Glomerular visceral epithelial cell (primary cell): ENCODE measurements around the gene TMEM273.

Experiments
- DNase-seq: peaks from one replicate; pipeline ENCODE4 v3.0.0-alpha.2; 2016; ENCODE audit errors: extremely low spot score

The TMEM273 gene

DNA sequence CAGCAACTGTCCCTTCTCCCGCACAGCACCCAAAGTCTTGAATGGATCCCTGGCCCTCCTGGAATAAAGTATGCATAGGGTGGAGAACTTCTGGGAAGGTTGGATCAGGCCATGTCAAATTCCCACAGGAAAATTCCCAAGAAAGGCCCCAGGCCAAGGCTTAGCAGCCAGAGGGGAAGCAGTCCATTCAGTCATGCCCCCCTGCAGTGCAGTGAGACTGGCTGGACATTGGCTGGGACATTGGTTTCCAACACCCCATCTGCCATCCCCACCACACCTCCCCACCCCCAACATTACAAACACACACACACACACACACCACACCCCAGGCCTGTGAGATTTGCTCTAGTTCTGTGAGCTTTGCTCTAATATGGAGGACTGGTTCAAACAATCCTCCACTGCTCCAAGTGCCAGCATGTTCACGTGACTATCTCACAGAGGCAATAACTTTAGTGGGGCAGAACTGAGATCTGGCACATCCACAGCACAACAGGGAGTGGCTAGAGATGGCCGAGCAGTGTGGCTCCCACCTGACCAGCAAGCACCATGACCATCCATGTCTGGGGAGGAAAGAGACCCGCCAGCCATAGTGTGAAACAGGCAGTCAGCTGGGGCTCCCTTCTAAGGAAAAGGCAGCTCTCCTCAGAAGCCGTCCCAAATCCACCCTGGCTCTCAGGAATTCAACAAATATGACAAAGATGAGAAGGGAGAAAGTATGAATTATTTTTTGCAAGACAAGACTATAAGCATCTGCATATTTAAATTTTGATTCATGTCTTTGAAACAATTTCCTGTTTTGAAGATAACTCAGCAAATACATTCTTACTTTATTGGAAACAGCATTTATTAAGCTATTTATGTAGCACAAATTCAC lies 47.6 kb downstream of the TMEM273 start:
- DNase-seq = peak; percentile 43

DNA sequence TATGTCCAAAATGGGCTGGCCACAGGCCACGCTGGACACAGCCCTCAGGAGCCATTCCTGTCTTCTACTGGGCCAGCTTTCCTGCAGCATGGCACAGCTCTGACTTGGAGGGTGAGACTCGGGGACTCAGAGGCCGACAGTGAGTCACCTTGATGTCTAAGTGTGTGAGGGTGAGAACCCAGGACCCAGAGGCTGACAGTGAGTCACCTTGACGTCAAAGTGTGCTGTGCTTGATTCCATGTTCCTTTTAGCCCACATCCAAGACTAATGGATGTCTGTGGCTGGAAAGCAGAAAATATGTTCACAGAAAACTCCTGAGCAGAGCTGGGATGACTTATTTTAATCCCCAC lies 48.4 kb downstream of the TMEM273 start:
- DNase-seq = peak; percentile 95

DNA sequence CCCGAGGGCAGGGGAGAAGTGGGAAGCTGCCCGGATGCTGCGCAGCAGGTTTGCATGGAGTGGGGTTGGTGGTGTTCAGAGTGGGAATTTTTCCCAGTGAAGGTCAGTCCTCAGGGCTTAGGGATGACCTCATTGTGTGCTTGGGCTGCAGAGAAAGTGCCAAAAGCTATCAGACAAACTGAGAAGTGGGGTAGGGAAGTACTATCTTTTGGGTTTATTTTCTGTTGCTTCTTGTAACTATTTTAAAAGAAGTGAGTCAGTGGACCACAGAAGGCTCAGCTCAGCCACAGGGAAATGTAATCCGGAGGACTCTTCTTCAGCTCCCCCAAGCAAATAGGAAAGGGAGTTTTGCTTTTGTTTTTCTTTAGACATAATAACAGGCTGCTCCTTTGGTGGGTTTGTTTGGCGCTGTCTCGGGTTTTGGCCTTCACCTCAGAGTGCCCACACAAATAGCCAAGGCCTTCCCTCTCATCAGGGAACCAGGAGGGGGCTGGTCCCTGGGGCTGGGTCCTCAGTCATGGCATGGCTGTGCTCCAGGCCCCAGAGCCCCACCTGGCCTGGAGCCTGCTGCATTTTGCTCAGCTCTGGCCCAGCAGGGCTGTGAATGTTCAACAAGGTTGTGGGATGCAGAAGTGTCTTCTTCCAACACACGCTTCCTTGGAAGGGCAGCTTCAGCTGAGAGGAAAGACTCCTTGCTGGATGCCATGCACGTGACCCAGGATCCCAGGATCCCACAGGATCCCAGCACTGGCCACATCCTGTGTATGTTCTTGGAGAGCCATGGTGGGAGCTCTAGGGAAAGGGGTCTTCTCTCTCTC lies 49.0 kb downstream of the TMEM273 start:
- DNase-seq = peak; percentile 79

DNA sequence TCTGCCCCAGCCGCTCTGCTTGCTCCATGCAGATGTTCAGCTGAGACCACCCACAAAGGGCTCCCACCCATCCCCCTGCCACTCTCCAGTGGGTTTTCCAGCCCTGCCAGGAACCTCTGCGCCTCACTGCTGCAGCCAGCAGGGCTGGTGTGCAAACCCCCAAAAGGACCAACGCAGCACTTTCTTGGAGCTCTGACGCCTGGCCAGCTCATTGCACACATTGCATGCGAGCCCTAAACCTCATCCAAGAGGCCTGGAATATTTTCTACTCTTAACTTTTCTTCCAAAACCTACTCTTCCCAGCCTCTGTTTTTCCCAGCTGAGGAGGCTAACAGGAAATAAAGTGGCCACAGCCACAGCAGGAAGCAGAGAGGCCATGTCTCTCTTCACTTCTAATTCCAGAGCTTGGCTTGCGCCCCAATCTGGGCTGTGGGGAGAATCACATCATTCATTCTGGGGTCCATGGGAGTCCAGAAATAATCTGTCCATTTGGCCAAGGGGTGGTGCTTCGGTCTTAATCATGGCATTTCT lies 49.8 kb downstream of the TMEM273 start:
- DNase-seq = peak; percentile 23

DNA sequence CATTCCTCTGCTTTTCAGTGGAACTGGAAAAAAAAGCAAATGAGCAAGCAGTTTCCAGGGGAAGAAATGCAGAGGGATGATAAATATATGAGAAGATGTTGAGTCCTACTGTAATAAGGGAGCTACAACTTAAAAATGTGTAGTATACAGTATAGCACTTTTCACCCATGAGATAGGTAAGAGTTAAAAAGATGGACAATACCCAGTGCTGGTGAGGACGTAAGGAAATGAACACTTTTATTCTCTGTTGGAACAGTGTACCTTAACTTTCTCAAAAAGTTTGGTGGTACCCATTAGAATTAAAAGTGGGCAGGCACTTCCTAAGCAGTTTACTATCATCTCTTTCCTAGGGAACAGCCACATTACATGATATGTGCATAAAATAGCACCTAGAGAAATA lies 51.7 kb downstream of the TMEM273 start:
- no peak for DNase-seq

DNA sequence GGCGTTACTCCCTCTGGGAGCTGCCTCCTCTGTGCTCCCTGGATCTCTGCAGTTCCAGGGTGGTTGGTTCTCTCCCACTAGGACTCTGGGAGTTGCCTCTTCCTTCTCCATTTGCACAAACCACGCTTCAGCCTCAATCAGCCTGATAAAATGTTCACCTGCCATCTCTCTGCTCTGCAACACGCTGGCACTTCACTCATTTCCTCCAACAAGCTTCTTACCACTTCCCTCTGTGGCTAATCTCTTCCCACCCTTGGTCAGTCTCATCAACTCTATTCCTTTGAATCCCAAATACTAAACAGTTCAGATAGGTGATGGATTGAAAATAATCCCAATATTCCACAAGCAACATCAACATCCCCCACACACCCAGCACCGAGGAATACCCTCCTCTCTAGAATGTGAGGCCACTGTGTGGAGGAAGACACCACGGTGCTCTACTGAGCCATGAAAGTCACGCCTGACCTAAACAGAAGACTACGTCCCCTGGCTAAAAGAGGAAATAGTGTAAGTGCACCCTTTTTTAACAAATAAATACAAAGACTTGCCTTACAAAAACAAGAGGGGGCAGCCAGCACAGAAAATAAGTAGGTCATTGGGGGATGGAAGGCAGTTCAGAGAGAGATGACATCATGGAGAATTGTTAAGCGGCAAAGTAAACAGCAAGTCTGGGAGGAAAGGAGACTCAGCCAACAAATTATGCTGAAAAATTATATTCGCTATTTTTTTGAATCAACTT lies 52.4 kb downstream of the TMEM273 start:
- DNase-seq = no peak

DNA sequence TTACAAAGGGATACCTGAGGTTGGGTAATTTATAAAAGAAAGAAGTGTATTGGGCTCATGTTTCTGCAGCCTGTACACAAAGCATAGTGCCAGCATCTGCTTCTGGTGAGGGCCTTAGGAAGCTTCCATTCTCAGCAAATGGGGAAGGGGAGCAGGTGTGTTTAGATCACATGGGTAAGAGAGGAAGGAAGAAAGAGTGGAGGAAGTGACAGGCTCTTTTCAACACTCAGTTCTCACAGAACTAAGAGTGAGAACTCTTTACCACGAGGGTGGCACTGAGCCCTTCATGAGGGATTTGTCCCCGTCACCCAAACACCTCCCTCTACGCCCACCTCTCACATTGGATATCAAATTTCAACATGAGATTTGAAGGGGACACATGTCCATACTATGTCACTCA lies 53.9 kb downstream of the TMEM273 start:
- DNase-seq = no peak

DNA sequence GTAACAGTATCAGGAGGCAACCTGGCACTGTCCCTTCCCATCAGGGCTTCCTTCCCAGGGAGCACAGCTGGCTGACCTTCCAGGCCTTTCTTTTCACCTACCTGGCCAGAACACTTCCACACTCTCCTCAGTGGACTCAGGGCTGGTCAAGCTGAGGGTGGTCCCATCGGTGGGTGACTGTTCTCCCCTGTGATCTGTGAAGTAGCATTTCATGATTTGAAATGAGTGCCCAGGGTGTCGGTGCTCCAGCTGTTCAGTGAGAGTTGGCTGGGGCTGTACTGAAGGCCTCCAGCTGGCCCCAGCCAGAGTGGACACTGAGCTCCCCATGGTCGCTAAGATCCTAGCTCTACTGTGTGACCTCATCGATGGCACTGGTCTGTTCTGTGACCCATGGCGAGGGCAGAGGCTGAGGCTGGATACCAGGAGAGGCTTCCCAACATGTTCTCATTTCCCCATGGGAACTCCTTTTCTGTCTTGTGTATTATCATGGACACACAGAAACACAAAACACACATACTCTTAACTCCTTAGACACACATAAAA lies 54.4 kb downstream of the TMEM273 start, which contains the start of gene FAM170B:
Gene FAM170B (minus strand): TSS at position 316 of the 543 bp plus-strand sequence. CDS start 103 bp downstream, at position 213.
- no peak for DNase-seq

DNA sequence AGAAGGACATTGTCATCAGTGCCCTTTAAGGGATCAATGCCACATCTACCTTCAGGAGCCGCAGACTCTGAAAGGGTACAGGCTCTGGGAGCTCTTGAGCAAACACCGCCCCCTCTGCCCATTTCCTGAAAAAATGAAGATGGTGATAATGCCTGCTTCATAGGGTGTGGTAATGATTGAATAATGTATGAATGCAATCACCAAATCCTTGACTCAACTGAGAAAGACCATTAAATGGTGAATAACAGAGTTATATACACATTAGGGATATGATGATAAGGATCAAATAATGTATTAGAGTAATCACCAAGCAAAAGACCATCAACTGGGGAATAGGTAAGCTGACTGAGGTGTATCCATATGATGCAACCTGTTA lies 55.8 kb downstream of the TMEM273 start:
- no peak for DNase-seq

DNA sequence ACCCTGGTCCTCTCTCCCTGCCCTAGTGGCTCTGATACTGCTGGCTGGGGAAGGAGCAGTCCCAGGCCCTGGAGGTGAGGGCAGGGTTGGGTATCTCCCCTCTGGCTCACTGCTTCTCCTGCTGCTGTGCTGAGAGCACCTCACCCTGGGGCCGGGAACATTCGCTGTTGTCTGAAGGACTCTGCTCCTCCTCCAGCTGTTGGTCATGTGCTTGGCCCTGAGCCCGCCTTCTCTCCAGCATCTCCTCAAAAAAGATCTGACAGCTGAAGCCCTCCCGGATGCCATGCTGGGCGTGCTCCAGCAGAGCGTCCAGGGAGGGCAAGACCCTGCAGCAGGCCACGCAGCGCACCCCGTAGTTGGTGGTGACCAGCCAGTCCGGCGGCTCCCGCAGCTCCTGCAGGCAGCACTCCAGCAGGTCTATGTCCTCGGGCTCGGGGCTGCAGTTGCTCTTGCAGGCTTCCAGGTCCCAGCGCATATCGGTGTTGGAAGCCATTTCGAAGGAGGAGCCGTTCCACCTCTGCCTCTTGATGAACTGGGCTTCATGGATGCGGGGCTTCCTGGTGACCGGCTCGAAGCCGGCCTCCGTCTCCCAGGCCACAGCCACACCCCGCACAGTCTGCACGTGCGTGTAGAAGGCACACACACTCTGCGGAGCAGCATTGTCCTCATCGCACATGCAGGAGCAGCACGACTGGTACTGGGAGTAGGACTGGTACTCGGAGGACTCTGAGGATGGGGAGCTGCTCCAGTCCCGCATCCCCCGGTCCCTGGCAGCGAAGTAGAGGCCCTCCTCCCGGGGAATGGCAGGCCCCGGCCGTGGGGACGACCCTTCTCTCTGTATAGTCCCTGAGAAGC lies 56.5 kb downstream of the TMEM273 start:
- no peak for DNase-seq

DNA sequence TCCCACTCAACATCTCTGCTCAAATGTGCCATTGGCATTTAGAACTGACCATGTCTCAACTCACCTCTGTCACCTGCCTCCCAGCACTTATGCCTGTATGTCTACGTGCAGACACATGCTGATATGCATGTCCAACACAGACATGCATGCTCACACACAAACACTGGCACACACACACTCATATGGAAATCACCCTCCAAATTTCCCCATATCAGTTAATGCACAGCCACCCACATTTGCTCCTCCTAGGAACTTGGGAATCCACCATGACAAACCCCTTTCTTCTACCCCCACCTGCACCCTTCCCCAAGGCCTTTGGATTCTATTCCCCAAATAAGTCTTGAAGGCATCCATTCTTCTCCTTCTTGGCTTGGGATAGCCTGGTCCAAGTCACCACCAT lies 58.8 kb downstream of the TMEM273 start:
- no peak for DNase-seq

DNA sequence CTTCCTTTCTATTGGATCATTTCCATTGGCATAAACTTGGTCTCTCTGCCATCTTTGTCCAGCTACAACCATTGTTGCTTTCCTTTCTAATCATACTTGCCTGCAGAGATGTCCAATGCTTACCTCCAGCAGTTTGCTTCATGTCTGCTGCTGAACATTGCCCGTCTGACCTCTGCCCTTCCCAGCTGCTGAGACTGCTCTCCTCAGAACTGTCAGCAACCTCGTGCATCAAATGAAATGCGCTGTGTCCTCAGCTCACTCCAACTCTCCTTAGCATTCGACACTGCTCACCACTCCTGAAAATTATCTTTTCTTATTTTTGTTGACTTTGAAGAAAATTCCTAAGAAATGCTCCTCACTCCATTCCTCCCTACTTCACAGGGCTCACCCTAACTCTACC lies 59.3 kb downstream of the TMEM273 start:
- DNase-seq = no peak

DNA sequence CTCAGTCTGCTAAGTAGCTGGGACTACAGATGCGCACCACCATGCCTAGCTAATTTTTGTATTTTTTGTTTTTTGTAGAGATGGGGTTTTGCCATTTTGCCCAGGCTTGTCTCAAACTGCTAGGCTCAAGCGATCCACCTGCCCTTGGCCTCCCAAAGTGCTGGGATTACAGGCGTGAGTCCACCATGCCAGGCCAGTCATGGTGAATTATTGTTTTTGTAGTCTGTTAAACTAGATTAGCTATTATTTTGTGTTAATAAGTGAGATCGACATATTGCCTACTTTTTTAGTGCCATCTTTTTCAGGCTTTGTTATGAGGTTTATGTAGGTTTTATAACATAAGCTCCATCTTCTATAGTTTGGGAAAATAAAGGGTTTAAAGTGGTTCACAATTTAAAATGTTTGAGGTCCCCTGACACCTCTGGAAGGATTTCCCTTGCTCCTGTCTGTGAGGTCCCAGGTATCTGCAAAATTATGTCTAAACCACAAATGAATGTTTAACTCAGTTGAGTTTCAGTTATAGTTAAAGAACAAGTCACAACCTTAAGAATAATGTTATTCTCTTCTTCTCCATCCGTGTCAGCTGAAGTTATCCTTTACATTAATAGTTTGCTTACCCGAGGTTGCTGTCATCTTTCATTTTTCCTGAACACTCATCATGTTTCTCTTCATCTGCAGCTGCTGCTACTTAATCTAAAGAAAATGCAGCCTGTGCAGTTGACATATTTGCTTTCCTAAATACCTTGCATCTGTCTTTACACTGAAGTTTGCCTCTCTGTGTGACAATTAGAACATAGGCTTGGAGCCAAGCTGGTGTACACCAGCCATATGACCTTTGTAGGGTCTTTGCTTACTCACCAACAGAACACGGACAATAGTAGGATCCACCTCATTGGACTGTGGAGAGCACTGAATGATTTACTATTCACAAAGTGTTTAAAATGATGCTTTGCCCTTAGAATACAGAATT lies 63.9 kb downstream of the TMEM273 start:
- DNase-seq = peak; percentile 49

DNA sequence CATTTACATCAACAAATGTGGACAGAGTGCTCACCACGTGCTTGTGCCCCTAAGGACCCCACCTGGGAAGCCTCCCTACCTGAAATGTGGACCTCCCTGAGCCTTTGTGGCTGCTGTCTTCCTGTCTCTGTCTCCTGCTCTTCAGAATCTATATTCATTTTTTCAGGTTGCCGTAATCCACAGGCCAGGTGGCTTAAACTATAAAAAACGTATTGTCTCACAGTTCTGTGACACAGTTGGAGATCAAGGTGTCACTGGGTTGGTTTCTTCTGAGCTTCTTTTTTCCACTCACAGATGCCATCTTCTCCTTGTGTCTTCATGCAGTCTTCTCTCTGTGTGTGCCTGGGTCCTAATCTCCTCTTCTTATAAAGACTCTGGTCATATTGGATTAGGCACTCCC lies 67.3 kb downstream of the TMEM273 start:
- DNase-seq = no peak

DNA sequence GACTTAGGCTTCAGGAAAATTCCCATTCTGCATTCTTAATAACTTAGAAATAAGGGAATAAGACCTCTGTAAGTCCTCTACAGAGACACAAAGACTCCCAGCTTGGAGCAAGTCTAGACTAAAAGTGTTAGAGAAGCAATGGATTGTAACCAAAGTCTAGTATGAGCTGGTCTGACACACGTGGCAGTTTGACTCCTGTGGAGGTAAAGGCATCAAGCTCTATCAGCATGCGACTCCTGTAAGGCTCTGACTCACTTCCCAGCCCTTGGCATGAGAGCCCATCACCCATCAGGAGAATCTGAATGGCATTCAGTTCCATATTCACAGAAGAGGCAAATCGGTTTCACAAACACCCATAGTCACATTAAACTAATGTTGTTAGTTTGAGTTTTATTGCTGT lies 68.4 kb downstream of the TMEM273 start:
- DNase-seq = peak; percentile 82

DNA sequence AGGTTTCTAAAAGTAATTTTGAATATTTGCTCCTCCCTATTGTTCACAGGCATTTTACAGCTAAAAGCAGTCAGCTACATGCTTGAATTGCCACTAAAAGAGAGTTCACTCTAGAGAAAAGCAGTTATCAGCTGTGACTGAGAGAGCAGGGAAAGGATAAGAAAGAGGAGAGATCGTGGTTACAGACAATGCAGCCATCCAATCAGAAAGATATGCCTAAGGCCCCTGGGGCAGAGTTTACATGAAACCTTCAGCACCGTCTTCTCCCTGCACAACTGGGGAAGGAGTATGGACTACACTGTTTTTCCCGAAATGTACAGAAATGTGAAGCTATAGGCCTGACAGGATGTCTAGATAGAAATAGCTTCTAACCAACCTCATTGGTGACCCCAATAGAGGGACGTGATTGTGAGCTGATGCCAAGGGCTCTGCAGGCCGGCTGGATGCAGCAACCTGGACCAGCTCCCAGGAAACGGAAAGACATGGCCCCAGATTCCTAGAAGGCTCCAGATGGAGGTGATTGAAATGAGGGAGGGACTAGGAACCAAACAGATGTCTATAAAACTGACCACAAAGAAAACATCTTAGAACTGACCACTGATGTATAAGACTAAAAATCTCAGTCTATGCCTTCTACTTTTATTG lies 69.6 kb downstream of the TMEM273 start:
- no peak for DNase-seq

DNA sequence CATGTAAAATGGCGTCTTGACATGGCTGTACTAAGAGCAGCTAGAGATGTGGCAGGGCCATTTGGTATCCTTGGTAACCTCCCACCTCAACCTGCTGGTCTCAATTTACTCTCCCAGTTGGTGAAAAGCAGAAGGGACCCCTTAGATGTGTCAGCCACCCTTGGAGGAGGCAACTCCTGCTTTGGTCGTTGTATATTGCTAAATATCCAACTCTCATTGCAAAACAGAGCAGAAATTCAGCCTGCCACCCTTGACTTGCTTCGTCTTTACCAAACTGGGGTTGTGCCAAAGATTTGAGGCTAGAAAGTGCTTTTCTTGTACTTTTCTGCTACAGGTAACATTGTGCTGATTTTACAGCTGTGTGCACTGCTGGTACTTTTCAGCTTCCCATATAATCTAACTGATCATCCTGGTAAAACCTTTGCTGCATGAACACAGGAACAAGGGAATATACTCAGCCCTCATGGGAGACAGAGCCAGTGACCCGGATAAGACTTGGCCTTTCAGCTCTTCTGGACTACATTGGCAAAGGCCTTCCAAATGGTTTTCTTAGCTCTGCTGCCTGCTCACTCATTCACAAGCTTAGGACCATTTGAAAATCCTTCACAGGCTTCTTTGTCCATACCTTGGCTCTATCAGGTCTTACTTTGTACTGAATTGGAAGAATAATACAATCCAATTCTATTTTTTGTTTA lies 70.7 kb downstream of the TMEM273 start:
- DNase-seq = no peak
